Parathyroid adenoma (tissue), 2 donors: ENCODE data around the gene UGT1A9.

Experiments
- H2AFZ ChIP-seq: fragments of 300-600 bp; sonication (generic); one replicate; pipeline ENCODE4 v1.7.0; 2017; ENCODE audit warnings: antibody characterized with exemption, mild to moderate bottlenecking
- H3K27ac ChIP-seq: fragments of 300-600 bp; sonication (generic); one replicate; pipeline ENCODE4 v1.7.0; 2017
- H3K27me3 ChIP-seq: fragments of 300-600 bp; sonication (generic); one replicate; pipeline ENCODE4 v1.7.0; 2017; ENCODE audit warnings: low read length; ENCODE audit not compliant: control insufficient read depth, insufficient read depth
- H3K36me3 ChIP-seq: fragments of 300-600 bp; sonication (generic); one replicate; pipeline ENCODE4 v1.7.0; 2017; ENCODE audit warnings: low read length; ENCODE audit not compliant: control insufficient read depth, insufficient read depth
- H3K4me1 ChIP-seq: fragments of 300-600 bp; sonication (generic); one replicate; pipeline ENCODE4 v1.7.0; 2017; ENCODE audit warnings: control low read depth
- H3K4me2 ChIP-seq: fragments of 300-600 bp; sonication (generic); one replicate; pipeline ENCODE4 v1.7.0; 2017; ENCODE audit warnings: low read length
- H3K4me3 ChIP-seq: fragments of 300-600 bp; sonication (generic); one replicate; pipeline ENCODE4 v1.7.0; 2017; ENCODE audit warnings: low read depth, low read length
- H3K79me2 ChIP-seq: fragments of 300-600 bp; sonication (generic); one replicate; pipeline ENCODE4 v1.7.0; 2017; ENCODE audit warnings: control low read depth
- H3K9ac ChIP-seq: fragments of 300-600 bp; sonication (generic); one replicate; pipeline ENCODE4 v1.7.0; 2017; ENCODE audit warnings: mild to moderate bottlenecking
- H3K9me3 ChIP-seq: fragments of 300-600 bp; sonication (generic); one replicate; pipeline ENCODE4 v1.7.0; 2017; ENCODE audit warnings: low read length; ENCODE audit not compliant: control insufficient read depth
- TF ChIP-seq, protein P1 (sequence below): fragments of 300-600 bp; sonication (generic); IDR thresholded peaks from one replicate; pipeline ENCODE4 v1.7.0; 2017; ENCODE audit warnings: antibody characterized with exemption, mild to moderate bottlenecking
- donor health status: primary hyperparathyroidism.

The UGT1A9 gene

GRCh38 chr2:233686928-233687327 lies 15.2 kb downstream of the UGT1A9 start:
- Histone ChIP-seq H3K79me2 (no peaks in the 10 kb centered on the region), H3K4me1 (no peaks in the 10 kb centered on the region), H2AFZ (no peak overlapping the region), H3K36me3 (no peaks in the 10 kb centered on the region), H3K9ac (no peak overlapping the region), H3K4me2 (no peak overlapping the region), H3K27ac (no peak overlapping the region), H3K9me3 (no peaks in the 10 kb centered on the region), H3K27me3 (no peaks in the 10 kb centered on the region), H3K4me3 (no peak overlapping the region)
- TF ChIP-seq, protein P1, sequence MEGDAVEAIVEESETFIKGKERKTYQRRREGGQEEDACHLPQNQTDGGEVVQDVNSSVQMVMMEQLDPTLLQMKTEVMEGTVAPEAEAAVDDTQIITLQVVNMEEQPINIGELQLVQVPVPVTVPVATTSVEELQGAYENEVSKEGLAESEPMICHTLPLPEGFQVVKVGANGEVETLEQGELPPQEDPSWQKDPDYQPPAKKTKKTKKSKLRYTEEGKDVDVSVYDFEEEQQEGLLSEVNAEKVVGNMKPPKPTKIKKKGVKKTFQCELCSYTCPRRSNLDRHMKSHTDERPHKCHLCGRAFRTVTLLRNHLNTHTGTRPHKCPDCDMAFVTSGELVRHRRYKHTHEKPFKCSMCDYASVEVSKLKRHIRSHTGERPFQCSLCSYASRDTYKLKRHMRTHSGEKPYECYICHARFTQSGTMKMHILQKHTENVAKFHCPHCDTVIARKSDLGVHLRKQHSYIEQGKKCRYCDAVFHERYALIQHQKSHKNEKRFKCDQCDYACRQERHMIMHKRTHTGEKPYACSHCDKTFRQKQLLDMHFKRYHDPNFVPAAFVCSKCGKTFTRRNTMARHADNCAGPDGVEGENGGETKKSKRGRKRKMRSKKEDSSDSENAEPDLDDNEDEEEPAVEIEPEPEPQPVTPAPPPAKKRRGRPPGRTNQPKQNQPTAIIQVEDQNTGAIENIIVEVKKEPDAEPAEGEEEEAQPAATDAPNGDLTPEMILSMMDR, result no peak

GRCh38 chr2:233688341-233688740 lies 16.6 kb downstream of the UGT1A9 start:
- Histone ChIP-seq H3K4me3 (no peak overlapping the region), H2AFZ (no peak overlapping the region), H3K27ac (no peak overlapping the region), H3K9ac (no peak overlapping the region), H3K9me3 (no peaks in the 10 kb centered on the region), H3K4me2 (no peak overlapping the region), H3K36me3 (no peaks in the 10 kb centered on the region), H3K79me2 (no peaks in the 10 kb centered on the region), H3K4me1 (no peaks in the 10 kb centered on the region), H3K27me3 (no peaks in the 10 kb centered on the region)
- TF ChIP-seq, protein P1, result no peak

DNA sequence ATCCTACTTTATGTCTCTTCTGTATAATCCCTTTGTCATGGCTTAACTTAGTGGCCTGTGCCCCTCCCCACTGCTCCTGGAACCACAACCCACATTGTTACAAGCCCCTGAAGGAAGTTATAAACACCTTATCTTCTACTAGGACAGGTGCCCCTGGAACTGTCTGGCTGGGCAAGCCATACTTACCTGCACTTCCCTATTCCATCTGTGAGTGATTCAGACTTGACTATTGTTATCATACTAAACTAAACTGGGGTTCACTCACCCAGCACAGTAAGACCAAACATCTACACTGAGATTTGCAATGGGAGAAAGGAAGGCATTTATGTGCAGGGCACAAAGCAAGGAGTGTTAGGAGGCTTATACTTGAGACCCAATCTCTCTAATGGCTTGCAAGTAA lies 17.3 kb downstream of the UGT1A9 start:
- Histone ChIP-seq H3K36me3 (no peaks in the 10 kb centered on the region), H3K4me2 (no peak overlapping the region), H3K9ac (no peak overlapping the region), H3K27ac (no peak overlapping the region), H3K27me3 (no peaks in the 10 kb centered on the region), H3K4me1 (no peaks in the 10 kb centered on the region), H2AFZ (no peak overlapping the region), H3K9me3 (no peaks in the 10 kb centered on the region), H3K4me3 (no peak overlapping the region), H3K79me2 (no peaks in the 10 kb centered on the region)
- TF ChIP-seq, protein P1, result no peak

DNA sequence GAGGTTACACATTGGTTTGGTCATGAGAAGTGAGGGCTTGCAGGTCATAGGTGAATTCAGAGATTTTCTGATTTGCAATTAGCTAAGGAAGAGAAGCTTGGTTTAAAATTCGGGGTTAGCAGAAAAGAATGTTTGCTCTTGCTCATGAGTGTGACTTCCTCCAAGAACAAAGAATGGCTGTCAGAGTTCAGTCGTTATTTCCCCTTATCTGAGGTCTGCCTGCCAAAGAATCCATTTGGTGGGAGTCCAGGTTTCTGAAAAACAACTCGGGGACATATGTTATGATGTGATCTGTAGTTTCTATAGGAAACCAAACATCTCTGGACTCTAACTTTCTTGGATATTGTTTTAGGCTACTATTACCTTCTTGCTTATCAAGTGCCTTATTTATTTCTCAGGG lies 17.8 kb downstream of the UGT1A9 start:
- Histone ChIP-seq H3K4me3 (no peak overlapping the region), H3K4me2 (no peak overlapping the region), H3K79me2 (no peaks in the 10 kb centered on the region), H3K9ac (no peak overlapping the region), H3K27ac (no peak overlapping the region), H3K4me1 (no peaks in the 10 kb centered on the region), H2AFZ (no peak overlapping the region), H3K36me3 (no peaks in the 10 kb centered on the region), H3K9me3 (no peaks in the 10 kb centered on the region), H3K27me3 (no peaks in the 10 kb centered on the region)
- TF ChIP-seq, protein P1, result no peak

- no peaks in the 10 kb centered on the region for H3K4me1 ChIP-seq
- no peak overlapping the region for H3K27ac ChIP-seq
Observed at GRCh38 chr2:233690444-233690843, 18.7 kb downstream of the UGT1A9 start.

More at GRCh38 chr2:233690444-233690843, 18.7 kb downstream of the UGT1A9 start:
- Histone ChIP-seq H3K79me2 (no peaks in the 10 kb centered on the region), H3K4me2 (no peak overlapping the region), H3K9me3 (no peaks in the 10 kb centered on the region), H3K9ac (no peak overlapping the region), H3K36me3 (no peaks in the 10 kb centered on the region), H3K4me3 (no peak overlapping the region), H2AFZ (no peak overlapping the region), H3K27me3 (no peaks in the 10 kb centered on the region)
- TF ChIP-seq, protein P1, result no peak
